Chondrocyte (in vitro differentiated cells): ENCODE results near the gene DPYD. TPM values are rescaled to one million over a fixed set of nuclear protein-coding genes. Genes with fewer than 3 reads are reported as not detected.

ENCODE experiments used
- DNase-seq: peaks from one replicate; pipeline ENCODE4 v3.0.0; 2021; ENCODE audit warnings: mixed read lengths, low spot score
- H3K27ac Mint-ChIP-seq: one replicate; pipeline ENCODE4 v1.8.0; 2021; ENCODE audit warnings: mild to moderate bottlenecking, moderate library complexity, mixed read lengths; ENCODE audit not compliant: unreplicated experiment
- H3K27me3 Mint-ChIP-seq: 2 replicates; pipeline ENCODE4 v1.8.0; 2021; ENCODE audit warnings: low read depth, mixed read lengths
- H3K36me3 Mint-ChIP-seq: 2 replicates; pipeline ENCODE4 v1.8.0; 2021; ENCODE audit warnings: low read depth, mixed read lengths
- H3K4me1 Mint-ChIP-seq: 2 replicates; pipeline ENCODE4 v1.8.0; 2021; ENCODE audit warnings: low read depth, mild to moderate bottlenecking, mixed read lengths
- H3K4me3 Mint-ChIP-seq: one replicate; pipeline ENCODE4 v1.8.0; 2021; ENCODE audit warnings: mild to moderate bottlenecking, moderate library complexity, mixed read lengths; ENCODE audit not compliant: unreplicated experiment
- H3K9me3 Mint-ChIP-seq: 2 replicates; pipeline ENCODE4 v1.8.0; 2021; ENCODE audit warnings: low read depth, mixed read lengths
- CTCF ChIP-seq: fragments of 200-600 bp; sonication (generic); IDR thresholded peaks from 2 replicates; pipeline ENCODE4 v1.5.0; 2021; ENCODE audit warnings: antibody characterized with exemption, mild to moderate bottlenecking, moderate library complexity
- total RNA-seq: library from RNA; stranded (reverse); gene quantifications from 3 replicates; pipeline ENCODE4 v1.2.1, GENCODE V29; 2021

DPYD gene
- total RNA-seq, 1 donor from 2014 or later, result 5.3 TPM

GRCh38 chr1:97877307-97877706 is 43.5 kb downstream of the DPYD start:
- H3K36me3 Mint-ChIP-seq, result no peaks in the 10 kb centered on the region
- H3K27me3 Mint-ChIP-seq, result no peaks in the 10 kb centered on the region
- peak overlapping the region; percentile 45 for H3K27ac Mint-ChIP-seq
- H3K9me3 Mint-ChIP-seq, result no peaks in the 10 kb centered on the region
- no peak overlapping the region for H3K4me3 Mint-ChIP-seq
- no peak for TF ChIP-seq CTCF
- H3K4me1 Mint-ChIP-seq, result peaks cover 9% of the 10 kb centered on the region
- no peak for DNase-seq

GRCh38 chr1:97875996-97876395 is 44.8 kb downstream of the DPYD start:
- TF ChIP-seq CTCF, result no peak

GRCh38 chr1:97870589-97870988 is 50.2 kb downstream of the DPYD start:
- Mint-ChIP-seq H3K4me3 (no peak overlapping the region), H3K9me3 (peaks cover 5% of the 10 kb centered on the region), H3K27ac (no peak overlapping the region), H3K4me1 (no peaks in the 10 kb centered on the region), H3K27me3 (no peaks in the 10 kb centered on the region), H3K36me3 (peaks cover 7% of the 10 kb centered on the region)
- DNase-seq, result no peak
- TF ChIP-seq CTCF, result no peak

More at GRCh38 chr1:97875996-97876395, 44.8 kb downstream of the DPYD start:
- peaks cover 9% of the 10 kb centered on the region for H3K4me1 Mint-ChIP-seq
- H3K27ac Mint-ChIP-seq, result no peak overlapping the region
- no peak for DNase-seq
- no peak overlapping the region for H3K4me3 Mint-ChIP-seq
- no peaks in the 10 kb centered on the region for H3K27me3 Mint-ChIP-seq
- peaks cover 3% of the 10 kb centered on the region for H3K36me3 Mint-ChIP-seq
- H3K9me3 Mint-ChIP-seq, result no peaks in the 10 kb centered on the region

- Mint-ChIP-seq H3K9me3 (peaks cover 5% of the 10 kb centered on the region), H3K4me1 (peaks cover 6% of the 10 kb centered on the region), H3K27ac (no peak overlapping the region), H3K36me3 (peaks cover 7% of the 10 kb centered on the region), H3K4me3 (no peak overlapping the region), H3K27me3 (no peaks in the 10 kb centered on the region)
- no peak for DNase-seq
- TF ChIP-seq CTCF, result no peak
These were observed 51.4 kb downstream of the DPYD start for GRCh38 chr1:97869441-97869840.

- Mint-ChIP-seq H3K27ac (no peak overlapping the region), H3K4me1 (peaks cover 6% of the 10 kb centered on the region), H3K36me3 (peaks cover 7% of the 10 kb centered on the region), H3K27me3 (no peaks in the 10 kb centered on the region), H3K4me3 (no peak overlapping the region), H3K9me3 (peaks cover 5% of the 10 kb centered on the region)
- no peak for DNase-seq
- TF ChIP-seq CTCF, result no peak
These were observed 53.7 kb downstream of the DPYD start for GRCh38 chr1:97867127-97867526.
